ENCODE data around the gene SYVN1. TPM values are rescaled to one million over a fixed set of nuclear protein-coding genes. Genes with fewer than 3 reads are reported as not detected.

The SYVN1 gene
- total RNA-seq, result 35.1 and 36.7 TPM in 2 replicates
- long read RNA-seq, partial matches to known transcripts, result 2 of 2 reads
- long read RNA-seq, other reads (novel, unspliced or antisense), result 0 of 2 reads

DNA sequence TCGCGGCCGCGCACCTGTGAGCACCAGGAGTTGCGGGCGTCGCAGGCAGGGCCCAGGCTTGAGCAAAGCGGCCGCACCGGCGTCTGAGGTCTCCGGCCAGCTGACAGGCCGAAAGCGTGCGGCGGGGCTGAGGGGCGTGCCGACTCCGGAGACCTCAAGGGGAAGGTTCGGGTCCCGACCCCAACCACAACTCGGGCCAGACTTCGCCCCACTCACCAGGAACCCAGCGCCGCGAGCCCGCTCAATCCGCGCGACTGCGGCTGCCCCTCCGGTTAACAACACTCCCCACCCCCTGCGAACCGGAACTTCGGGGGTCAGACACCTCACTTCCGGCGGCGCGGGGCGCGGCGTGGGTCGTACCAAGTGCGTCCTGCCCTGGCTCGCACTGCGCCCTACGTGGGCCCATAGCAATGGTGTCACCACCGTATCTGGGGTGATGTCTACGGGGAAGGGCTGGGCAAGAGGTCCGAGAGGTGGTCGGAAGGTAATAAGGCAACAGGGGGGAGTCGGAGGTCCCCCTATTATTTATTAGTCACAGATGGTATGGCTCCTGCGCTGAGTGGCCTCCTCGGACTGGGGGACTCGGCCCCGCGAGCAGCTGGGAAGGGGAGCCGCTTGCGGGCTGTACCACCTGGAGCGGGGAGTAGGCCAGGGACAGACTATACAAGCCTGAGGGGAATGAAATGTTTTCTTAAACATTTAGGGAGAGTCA lies at the start of gene SYVN1:
SYVN1 (minus strand) TSS at position 280 of the 712 bp plus-strand sequence. CDS start 918 bp downstream, outside the sequence.
- Mint-ChIP-seq H3K4me3 (peak within 1 kb of the TSS; percentile 100), H3K4me1 (peaks cover 29% of the 10 kb centered on the region), H3K9me3 (no peaks in the 10 kb centered on the region), H3K27ac (ENCODE audit: unreplicated experiment) (peak within 1 kb of the TSS; percentile 100), H3K36me3 (ENCODE audit: low read depth) (no peaks in the 10 kb centered on the region), H3K27me3 (ENCODE audit: low read depth) (peaks cover 19% of the 10 kb centered on the region)
- TF ChIP-seq, protein P1, sequence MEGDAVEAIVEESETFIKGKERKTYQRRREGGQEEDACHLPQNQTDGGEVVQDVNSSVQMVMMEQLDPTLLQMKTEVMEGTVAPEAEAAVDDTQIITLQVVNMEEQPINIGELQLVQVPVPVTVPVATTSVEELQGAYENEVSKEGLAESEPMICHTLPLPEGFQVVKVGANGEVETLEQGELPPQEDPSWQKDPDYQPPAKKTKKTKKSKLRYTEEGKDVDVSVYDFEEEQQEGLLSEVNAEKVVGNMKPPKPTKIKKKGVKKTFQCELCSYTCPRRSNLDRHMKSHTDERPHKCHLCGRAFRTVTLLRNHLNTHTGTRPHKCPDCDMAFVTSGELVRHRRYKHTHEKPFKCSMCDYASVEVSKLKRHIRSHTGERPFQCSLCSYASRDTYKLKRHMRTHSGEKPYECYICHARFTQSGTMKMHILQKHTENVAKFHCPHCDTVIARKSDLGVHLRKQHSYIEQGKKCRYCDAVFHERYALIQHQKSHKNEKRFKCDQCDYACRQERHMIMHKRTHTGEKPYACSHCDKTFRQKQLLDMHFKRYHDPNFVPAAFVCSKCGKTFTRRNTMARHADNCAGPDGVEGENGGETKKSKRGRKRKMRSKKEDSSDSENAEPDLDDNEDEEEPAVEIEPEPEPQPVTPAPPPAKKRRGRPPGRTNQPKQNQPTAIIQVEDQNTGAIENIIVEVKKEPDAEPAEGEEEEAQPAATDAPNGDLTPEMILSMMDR (conservative IDR thresholded peaks at IDR 0.05), result no peak
- DNase-seq (ENCODE audit: low read depth, low spot score), result peak; percentile 81

DNA sequence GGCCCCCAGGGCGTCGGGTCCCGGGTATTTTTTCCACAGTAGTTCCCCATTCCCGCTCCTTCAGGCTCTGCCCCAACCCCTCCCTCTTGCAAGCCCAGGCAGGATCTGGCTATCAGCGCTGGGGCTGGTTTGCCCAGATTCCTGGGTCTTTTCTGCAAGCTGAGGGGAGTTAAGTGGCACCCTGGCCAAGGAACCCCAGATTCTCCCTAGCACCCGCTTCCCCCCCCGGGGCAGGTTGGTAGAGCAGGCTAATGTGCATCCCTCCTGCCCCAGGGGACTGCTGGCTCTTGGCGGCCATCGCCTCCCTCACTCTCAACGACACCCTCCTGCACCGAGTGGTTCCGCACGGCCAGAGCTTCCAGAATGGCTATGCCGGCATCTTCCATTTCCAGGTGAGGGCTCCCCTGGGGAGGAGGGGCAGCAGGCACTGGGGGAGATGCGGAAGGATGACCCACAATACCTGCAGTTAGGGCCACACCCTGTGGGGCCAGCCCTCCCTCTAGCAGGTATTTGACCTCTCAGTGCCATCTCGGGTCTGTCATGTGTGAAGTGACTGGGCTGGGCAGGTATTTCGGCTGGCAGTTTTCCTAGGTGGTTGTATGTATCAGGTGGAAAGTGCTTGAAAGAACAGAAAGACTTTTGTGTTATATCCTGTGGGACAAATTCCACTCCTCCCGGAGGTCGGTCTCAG lies 49.0 kb upstream of the SYVN1 start:
- no peak for DNase-seq (ENCODE audit: low read depth, low spot score)
- Mint-ChIP-seq H3K4me1 (peaks cover 17% of the 10 kb centered on the region), H3K36me3 (ENCODE audit: low read depth) (no peaks in the 10 kb centered on the region), H3K9me3 (no peaks in the 10 kb centered on the region), H3K27ac (ENCODE audit: unreplicated experiment) (no peak overlapping the region), H3K27me3 (ENCODE audit: low read depth) (peaks cover 28% of the 10 kb centered on the region), H3K4me3 (peak overlapping the region; percentile 85)
- TF ChIP-seq, protein P1 (conservative IDR thresholded peaks at IDR 0.05), result no peak

DNA sequence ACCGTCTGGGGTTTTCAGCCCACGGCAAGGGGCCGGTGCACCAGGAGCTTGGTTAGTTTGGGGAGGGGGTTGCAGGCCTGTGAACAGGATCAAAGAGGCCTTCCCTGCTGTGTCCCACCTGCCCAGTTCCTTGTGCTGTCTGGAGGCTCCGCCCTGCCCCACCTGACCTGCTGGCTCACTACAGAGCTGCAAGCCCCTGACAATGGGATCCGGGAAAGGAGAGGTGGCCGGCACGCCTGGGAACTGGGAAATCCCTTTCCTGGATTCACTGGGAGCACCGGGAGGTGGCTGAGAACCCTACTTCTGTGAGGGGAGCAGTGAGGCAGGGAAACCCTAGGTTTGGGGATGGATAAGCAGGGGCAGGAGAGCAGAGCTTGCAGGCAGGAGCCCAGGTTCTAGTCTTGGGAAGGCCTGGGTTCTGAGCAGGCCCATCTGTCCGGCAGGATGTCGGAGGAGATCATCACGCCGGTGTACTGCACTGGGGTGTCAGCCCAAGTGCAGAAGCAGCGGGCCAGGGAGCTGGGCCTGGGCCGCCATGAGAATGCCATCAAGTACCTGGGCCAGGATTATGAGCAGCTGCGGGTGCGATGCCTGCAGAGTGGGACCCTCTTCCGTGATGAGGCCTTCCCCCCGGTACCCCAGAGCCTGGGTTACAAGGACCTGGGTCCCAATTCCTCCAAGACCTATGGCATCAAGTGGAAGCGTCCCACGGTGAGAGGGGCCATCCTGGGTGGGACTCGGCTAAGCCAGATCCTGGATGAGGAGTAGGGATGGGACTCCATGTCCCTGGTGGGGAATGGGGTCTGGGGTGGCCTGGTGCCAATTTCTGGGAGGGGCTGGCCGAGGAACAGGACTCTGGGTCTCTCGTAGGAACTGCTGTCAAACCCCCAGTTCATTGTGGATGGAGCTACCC lies 48.2 kb upstream of the SYVN1 start:
- no peak for DNase-seq (ENCODE audit: low read depth, low spot score)

DNA sequence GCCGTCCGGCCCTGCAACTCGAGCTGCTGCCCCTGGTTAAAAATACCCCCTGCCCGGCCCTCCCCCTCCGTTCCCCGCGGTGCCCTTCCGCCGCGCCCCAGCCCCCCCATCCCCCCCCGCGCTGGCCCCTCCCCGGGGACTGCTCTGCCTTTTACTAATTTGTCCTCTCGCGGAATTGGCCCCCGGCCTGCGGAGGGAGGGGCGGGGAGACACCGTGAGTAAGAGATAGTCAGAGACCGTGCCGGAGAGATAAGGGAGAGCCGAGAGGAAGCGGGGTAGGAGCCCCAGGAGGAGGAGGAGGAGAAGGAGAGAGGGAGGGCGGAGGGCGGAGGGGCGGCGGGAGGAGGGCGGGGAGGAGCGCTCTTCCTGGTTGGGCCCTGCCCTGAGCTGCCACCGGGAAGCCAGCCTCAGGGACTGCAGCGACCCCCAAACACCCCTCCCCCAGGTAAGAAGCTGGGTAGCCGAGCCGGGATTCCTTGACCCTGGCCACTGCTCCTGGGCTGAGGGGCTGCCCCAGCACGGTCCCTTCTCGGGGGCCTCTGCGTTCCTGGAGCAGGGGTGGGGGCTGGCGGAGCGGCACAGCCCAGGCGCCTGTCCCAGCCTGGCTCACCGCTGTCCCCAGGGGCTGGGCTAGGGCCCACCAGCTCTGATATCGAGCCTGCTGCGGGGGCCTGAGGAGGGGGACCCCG lies 47.4 kb upstream of the SYVN1 start, which contains the start of gene CAPN1:
CAPN1 (plus strand) TSS at position 360 of the 689 bp plus-strand sequence. CDS start 774 bp downstream, outside the sequence.
- DNase-seq (ENCODE audit: low read depth, low spot score), result peak; percentile 35
- Mint-ChIP-seq H3K9me3 (no peaks in the 10 kb centered on the region), H3K36me3 (ENCODE audit: low read depth) (no peaks in the 10 kb centered on the region), H3K4me1 (peaks cover 17% of the 10 kb centered on the region), H3K27me3 (ENCODE audit: low read depth) (peaks cover 34% of the 10 kb centered on the region), H3K4me3 (peak within 1 kb of the TSS; percentile 85), H3K27ac (ENCODE audit: unreplicated experiment) (no peak within 1 kb of the TSS)
- TF ChIP-seq, protein P1 (conservative IDR thresholded peaks at IDR 0.05), result no peak

More for the DNA sequence above, 48.2 kb upstream of the SYVN1 start:
- Mint-ChIP-seq H3K4me1 (peaks cover 17% of the 10 kb centered on the region), H3K27me3 (ENCODE audit: low read depth) (peaks cover 34% of the 10 kb centered on the region), H3K36me3 (ENCODE audit: low read depth) (no peaks in the 10 kb centered on the region), H3K9me3 (no peaks in the 10 kb centered on the region), H3K27ac (ENCODE audit: unreplicated experiment) (no peak overlapping the region), H3K4me3 (peak overlapping the region; percentile 85)
- TF ChIP-seq, protein P1 (conservative IDR thresholded peaks at IDR 0.05), result no peak

All from neural crest cell (in vitro differentiated cells).